ENCODE measurements around the gene CYP4F22. TPM values are rescaled to one million over a fixed set of nuclear protein-coding genes. Genes with fewer than 3 reads are reported as not detected.
"Not testable (repeated sequence)": the region's sequence is repeated elsewhere in the genome, so short reads cannot be mapped to it uniquely, and the experiment has no call there.

The CYP4F22 gene
- total and polyA plus RNA-seq, 7 donors, result 0.07 TPM; not detected in 6

GRCh38 chr19:15526408-15526807 is 18.1 kb downstream of the CYP4F22 start:
- DNase-seq, result no peak
- Histone ChIP-seq H3K36me3 (no peaks in the 10 kb centered on the region), H3K27me3 (peaks cover 0 to 6% (median 0%) of the 10 kb centered on the region in 3 donors), H3K4me1 (no peaks in the 10 kb centered on the region), H3K9me3 (no peaks in the 10 kb centered on the region), H3K4me3 (no peak overlapping the region), H3K27ac (no peak overlapping the region)
- WGBS, 2 donors, result 61 to 83% methylated on average over 2 of the region's 2 CpGs
- intact Hi-C loops (cut with DNase I), result no loop called here
- TF ChIP-seq POLR2AphosphoS5 (IDR thresholded peaks at IDR 0.05) (no peak), CTCF (IDR thresholded peaks at IDR 0.05) (no peak), POLR2A (IDR thresholded peaks at IDR 0.05) (no peak), EP300 (IDR thresholded peaks at IDR 0.05) (no peak)

GRCh38 chr19:15527705-15528104 is 19.4 kb downstream of the CYP4F22 start:
- peaks cover 0 to 6% (median 0%) of the 10 kb centered on the region in 3 donors for H3K27me3 ChIP-seq
- WGBS, 2 donors, result 60 to 74% methylated on average over 3 of the region's 3 CpGs

GRCh38 chr19:15529774-15530372 is 21.5 kb downstream of the CYP4F22 start:
- Histone ChIP-seq H3K27me3 (peaks cover 0 to 3% (median 0%) of the 10 kb centered on the region in 3 donors), H3K4me3 (no peak overlapping the region), H3K27ac (no peak overlapping the region), H3K36me3 (no peaks in the 10 kb centered on the region), H3K4me1 (no peaks in the 10 kb centered on the region), H3K9me3 (no peaks in the 10 kb centered on the region)
- intact Hi-C loops (cut with DNase I), result no loop called here
- no peak for TF ChIP-seq EP300 (IDR thresholded peaks at IDR 0.05)
- no peak for TF ChIP-seq POLR2AphosphoS5 (IDR thresholded peaks at IDR 0.05)
- no peak for TF ChIP-seq CTCF (IDR thresholded peaks at IDR 0.05)
- WGBS, 2 donors, result 56 to 65% methylated on average over 8 of the region's 8 CpGs
- no peak for DNase-seq

More at GRCh38 chr19:15527705-15528104, 19.4 kb downstream of the CYP4F22 start:
- no peak overlapping the region for H3K4me3 ChIP-seq
- no peaks in the 10 kb centered on the region for H3K36me3 ChIP-seq
- no peak for TF ChIP-seq POLR2A (IDR thresholded peaks at IDR 0.05)
- DNase-seq, result no peak
- no peaks in the 10 kb centered on the region for H3K4me1 ChIP-seq
- no peaks in the 10 kb centered on the region for H3K9me3 ChIP-seq
- H3K27ac ChIP-seq, result no peak overlapping the region
- intact Hi-C loops (cut with DNase I), result no loop called here

GRCh38 chr19:15532779-15533521 is 24.6 kb downstream of the CYP4F22 start:
- intact Hi-C loops (cut with DNase I), result no loop called here
- H3K36me3 ChIP-seq, result no peaks in the 10 kb centered on the region
- DNase-seq, result no peak
- TF ChIP-seq EP300 (IDR thresholded peaks at IDR 0.05) (no peak), CTCF (IDR thresholded peaks at IDR 0.05) (no peak), POLR2AphosphoS5 (IDR thresholded peaks at IDR 0.05) (no peak), POLR2A (IDR thresholded peaks at IDR 0.05) (no peak)
- 48 to 62% methylated on average over 2 of the region's 2 CpGs for WGBS, 2 donors
- no peaks in the 10 kb centered on the region for H3K4me1 ChIP-seq
- peaks cover 0 to 17% (median 0%) of the 10 kb centered on the region in 3 donors for H3K27me3 ChIP-seq
- no peaks in the 10 kb centered on the region for H3K9me3 ChIP-seq
- H3K27ac ChIP-seq, result no peak overlapping the region
- H3K4me3 ChIP-seq, result no peak overlapping the region

- H3K9me3 ChIP-seq; H3K4me3 ChIP-seq; H3K4me1 ChIP-seq; intact Hi-C loops (cut with DNase I); H3K27ac ChIP-seq; DNase-seq; H3K36me3 ChIP-seq: not testable (repeated sequence)
- 73 to 74% methylated on average over 4 of the region's 4 CpGs for WGBS, 2 donors
- peaks cover 0 to 17% (median 0%) of the 10 kb centered on the region in 3 donors for H3K27me3 ChIP-seq
These were observed 25.2 kb downstream of the CYP4F22 start for GRCh38 chr19:15533522-15533830.
